ENCODE data around the gene TCAP. TPM values are rescaled to one million over a fixed set of nuclear protein-coding genes. Genes with fewer than 3 reads are reported as not detected.

The TCAP gene
- total RNA-seq, 3 donors from 2014 or later, result 0.48 to 0.73 (median 0.66) TPM

DNA sequence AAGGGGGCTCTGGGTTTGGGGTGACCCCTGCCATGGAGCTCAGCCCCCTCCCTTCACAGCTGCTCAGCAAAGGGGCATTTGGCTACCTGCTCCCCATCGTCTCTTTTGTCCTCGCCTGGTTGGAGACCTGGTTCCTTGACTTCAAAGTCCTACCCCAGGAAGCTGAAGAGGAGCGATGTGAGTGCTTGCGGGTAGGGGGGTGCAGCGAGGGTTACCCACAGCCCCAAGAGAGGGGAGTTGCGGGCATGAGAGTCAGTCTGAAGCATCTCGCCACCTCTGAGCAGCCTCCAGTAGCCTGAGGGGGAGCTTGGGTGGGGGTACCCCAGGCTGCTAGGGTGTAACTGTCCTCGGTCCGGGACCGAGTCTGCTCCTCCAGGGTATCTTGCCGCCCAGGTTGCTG is 6.8 kb upstream of the TCAP start:
- Histone ChIP-seq H3K4me3 (no peak overlapping the region), H3K36me3 (peaks cover 6% of the 10 kb centered on the region), H3K9me3 (no peaks in the 10 kb centered on the region), H3K27me3 (no peaks in the 10 kb centered on the region), H3K27ac (peak overlapping the region in 1 of 2 donors; percentile 19), H3K4me1 (peaks cover 0 to 7% of the 10 kb centered on the region in 2 donors)
- TF ChIP-seq, protein P1, sequence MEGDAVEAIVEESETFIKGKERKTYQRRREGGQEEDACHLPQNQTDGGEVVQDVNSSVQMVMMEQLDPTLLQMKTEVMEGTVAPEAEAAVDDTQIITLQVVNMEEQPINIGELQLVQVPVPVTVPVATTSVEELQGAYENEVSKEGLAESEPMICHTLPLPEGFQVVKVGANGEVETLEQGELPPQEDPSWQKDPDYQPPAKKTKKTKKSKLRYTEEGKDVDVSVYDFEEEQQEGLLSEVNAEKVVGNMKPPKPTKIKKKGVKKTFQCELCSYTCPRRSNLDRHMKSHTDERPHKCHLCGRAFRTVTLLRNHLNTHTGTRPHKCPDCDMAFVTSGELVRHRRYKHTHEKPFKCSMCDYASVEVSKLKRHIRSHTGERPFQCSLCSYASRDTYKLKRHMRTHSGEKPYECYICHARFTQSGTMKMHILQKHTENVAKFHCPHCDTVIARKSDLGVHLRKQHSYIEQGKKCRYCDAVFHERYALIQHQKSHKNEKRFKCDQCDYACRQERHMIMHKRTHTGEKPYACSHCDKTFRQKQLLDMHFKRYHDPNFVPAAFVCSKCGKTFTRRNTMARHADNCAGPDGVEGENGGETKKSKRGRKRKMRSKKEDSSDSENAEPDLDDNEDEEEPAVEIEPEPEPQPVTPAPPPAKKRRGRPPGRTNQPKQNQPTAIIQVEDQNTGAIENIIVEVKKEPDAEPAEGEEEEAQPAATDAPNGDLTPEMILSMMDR (IDR thresholded peaks at IDR 0.05), result no peak
- TF ChIP-seq POLR2AphosphoS5 (IDR thresholded peaks at IDR 0.05) (no peak), POLR2A (IDR thresholded peaks at IDR 0.05) (no peak)
- intact Hi-C loops (cut with DNase I; ENCODE audit: low total_unique reads), result no loop called here
- no peak for DNase-seq (ENCODE audit: low spot score in 2 of 2)

- no peak for DNase-seq (ENCODE audit: low spot score in 2 of 2)
- TF ChIP-seq POLR2A (IDR thresholded peaks at IDR 0.05) (no peak), POLR2AphosphoS5 (IDR thresholded peaks at IDR 0.05) (no peak)
- TF ChIP-seq, protein P1 (IDR thresholded peaks at IDR 0.05), result no peak
- Histone ChIP-seq H3K4me1 (peaks cover 0 to 9% of the 10 kb centered on the region in 2 donors), H3K9me3 (no peaks in the 10 kb centered on the region), H3K27ac (peak overlapping the region; percentile 19 to 82), H3K36me3 (peaks cover 6% of the 10 kb centered on the region), H3K27me3 (no peaks in the 10 kb centered on the region), H3K4me3 (no peak overlapping the region)
- intact Hi-C loops (cut with DNase I; ENCODE audit: low total_unique reads), result no loop called here
These were observed 6.4 kb upstream of the TCAP start for GRCh38 chr17:39658760-39659159.

DNA sequence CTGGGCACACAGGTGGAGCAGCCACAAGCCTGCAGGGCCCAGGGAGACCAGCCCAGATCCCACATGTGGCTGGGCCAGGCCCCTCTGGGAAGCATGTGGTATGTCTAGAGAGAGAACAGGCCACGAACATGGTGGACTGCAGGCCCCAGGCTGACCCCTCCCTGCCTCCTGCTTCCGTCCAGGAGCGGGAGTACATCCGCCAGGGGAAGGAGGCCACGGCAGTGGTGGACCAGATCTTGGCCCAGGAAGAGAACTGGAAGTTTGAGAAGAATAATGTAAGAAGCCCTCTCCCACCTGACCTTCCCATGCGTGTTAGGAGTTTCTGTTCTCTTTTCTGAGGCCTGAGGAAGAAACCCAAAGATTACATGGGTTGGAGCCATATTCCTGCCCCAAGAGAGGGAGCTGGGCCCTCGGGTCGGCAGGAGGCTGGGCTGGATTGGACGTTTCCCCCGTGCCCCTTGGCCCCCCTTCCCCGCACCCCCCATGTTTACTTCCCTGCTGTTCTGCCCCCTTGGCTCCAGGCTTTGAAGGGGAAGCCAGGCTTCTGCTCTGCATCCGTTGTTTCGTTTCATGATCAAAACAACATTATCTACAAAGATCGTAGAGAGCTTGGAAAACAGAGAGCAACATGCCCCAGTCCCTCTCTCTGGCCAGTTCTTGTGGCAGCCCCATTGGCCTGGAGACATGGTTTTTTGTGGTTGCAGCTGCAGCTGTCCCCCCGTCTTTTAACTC is 5.7 kb upstream of the TCAP start:
- Histone ChIP-seq H3K36me3 (peaks cover 6% of the 10 kb centered on the region), H3K27ac (peak overlapping the region; percentile 19 to 82), H3K27me3 (no peaks in the 10 kb centered on the region), H3K4me3 (no peak overlapping the region), H3K9me3 (no peaks in the 10 kb centered on the region), H3K4me1 (peaks cover 0 to 14% of the 10 kb centered on the region in 2 donors)
- intact Hi-C loops (cut with DNase I; ENCODE audit: low total_unique reads), result no loop called here
- TF ChIP-seq, protein P1 (IDR thresholded peaks at IDR 0.05), result no peak
- TF ChIP-seq POLR2AphosphoS5 (IDR thresholded peaks at IDR 0.05), result no peak
- TF ChIP-seq POLR2A (IDR thresholded peaks at IDR 0.05), result no peak
- no peak for DNase-seq (ENCODE audit: low spot score in 2 of 2)

DNA sequence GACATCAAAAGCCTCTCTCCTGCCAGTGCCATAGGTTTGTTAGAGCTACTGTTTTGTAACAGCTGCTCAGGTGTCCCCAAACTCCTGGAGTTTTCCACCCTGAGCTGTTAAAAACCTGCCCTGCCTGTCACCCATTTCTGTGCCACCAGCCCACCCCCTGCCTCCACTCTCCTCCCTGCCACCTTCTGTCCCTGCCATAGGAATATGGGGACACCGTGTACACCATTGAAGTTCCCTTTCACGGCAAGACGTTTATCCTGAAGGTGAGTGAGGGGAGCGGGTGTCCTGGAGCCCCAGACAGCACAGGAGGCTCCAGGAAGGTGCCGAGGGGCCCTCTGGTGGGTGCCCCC is 5.2 kb upstream of the TCAP start:
- intact Hi-C loops (cut with DNase I; ENCODE audit: low total_unique reads), result no loop called here
- Histone ChIP-seq H3K36me3 (peaks cover 6% of the 10 kb centered on the region), H3K9me3 (no peaks in the 10 kb centered on the region), H3K4me1 (peaks cover 0 to 14% of the 10 kb centered on the region in 2 donors), H3K27me3 (no peaks in the 10 kb centered on the region), H3K27ac (peak overlapping the region; percentile 9 to 82), H3K4me3 (no peak overlapping the region)
- TF ChIP-seq POLR2AphosphoS5 (IDR thresholded peaks at IDR 0.05) (no peak), POLR2A (IDR thresholded peaks at IDR 0.05) (no peak)
- TF ChIP-seq, protein P1 (IDR thresholded peaks at IDR 0.05), result no peak
- no peak for DNase-seq (ENCODE audit: low spot score in 2 of 2)
